Measurements from ENCODE around the gene ENO4.

Gene ENO4

GRCh38 chr10:116849248-116850057 lies at the start of gene ENO4:
Gene ENO4 (plus strand): TSS chr10:116849499. CDS start chr10:116849567, 68 bp downstream.
- peak; percentile 96 for DNase-seq

GRCh38 chr10:116800286-116800929 lies 48.9 kb upstream of the ENO4 start:
- DNase-seq = no peak

GRCh38 chr10:116801658-116802057 lies 47.6 kb upstream of the ENO4 start:
- DNase-seq = no peak

GRCh38 chr10:116802474-116802873 lies 46.8 kb upstream of the ENO4 start:
- no peak for DNase-seq

GRCh38 chr10:116802876-116803275 lies 46.4 kb upstream of the ENO4 start:
- no peak for DNase-seq

- no peak for DNase-seq
Observed at GRCh38 chr10:116803451-116804249, 45.6 kb upstream of the ENO4 start.

GRCh38 chr10:116808706-116809105 lies 40.6 kb upstream of the ENO4 start:
- DNase-seq = no peak

GRCh38 chr10:116809483-116810119 lies 39.7 kb upstream of the ENO4 start:
- peak; percentile 76 for DNase-seq

GRCh38 chr10:116810120-116810500 lies 39.2 kb upstream of the ENO4 start:
- DNase-seq = no peak

- DNase-seq = no peak
Observed at GRCh38 chr10:116810895-116811294, 38.4 kb upstream of the ENO4 start.

GRCh38 chr10:116811691-116812090 lies 37.6 kb upstream of the ENO4 start:
- no peak for DNase-seq

GRCh38 chr10:116815641-116816415 lies 33.5 kb upstream of the ENO4 start:
- DNase-seq = no peak

- DNase-seq = no peak
Observed at GRCh38 chr10:116817178-116817577, 32.1 kb upstream of the ENO4 start.

- DNase-seq = no peak
Observed at GRCh38 chr10:116817780-116818343, 31.4 kb upstream of the ENO4 start.

- DNase-seq = peak; percentile 21
Observed at GRCh38 chr10:116819999-116820677, 29.2 kb upstream of the ENO4 start.

GRCh38 chr10:116825901-116826300 lies 23.4 kb upstream of the ENO4 start:
- peak; percentile 16 for DNase-seq

- no peak for DNase-seq
Observed at GRCh38 chr10:116826803-116827202, 22.5 kb upstream of the ENO4 start.

GRCh38 chr10:116827214-116827671 lies 22.1 kb upstream of the ENO4 start:
- no peak for DNase-seq

- DNase-seq = no peak
Observed at GRCh38 chr10:116828116-116828515, 21.2 kb upstream of the ENO4 start.

- DNase-seq = no peak
Observed at GRCh38 chr10:116829711-116830110, 19.6 kb upstream of the ENO4 start.

- DNase-seq = no peak
Observed at GRCh38 chr10:116831086-116831485, 18.2 kb upstream of the ENO4 start.

Measured in islet precursor cell (in vitro differentiated cells).